ENCODE data around the gene ZNF341. TPM values are rescaled to one million over a fixed set of nuclear protein-coding genes. Genes with fewer than 3 reads are reported as not detected.
A peak's percentile ranks its signal among the peaks of the same experiment; 100 is the strongest.

The ZNF341 gene
- total and polyA plus RNA-seq, 2 donors (not counting 1 experiment from before 2014, with no cell fraction given): 9.1 to 10.9 TPM

DNA sequence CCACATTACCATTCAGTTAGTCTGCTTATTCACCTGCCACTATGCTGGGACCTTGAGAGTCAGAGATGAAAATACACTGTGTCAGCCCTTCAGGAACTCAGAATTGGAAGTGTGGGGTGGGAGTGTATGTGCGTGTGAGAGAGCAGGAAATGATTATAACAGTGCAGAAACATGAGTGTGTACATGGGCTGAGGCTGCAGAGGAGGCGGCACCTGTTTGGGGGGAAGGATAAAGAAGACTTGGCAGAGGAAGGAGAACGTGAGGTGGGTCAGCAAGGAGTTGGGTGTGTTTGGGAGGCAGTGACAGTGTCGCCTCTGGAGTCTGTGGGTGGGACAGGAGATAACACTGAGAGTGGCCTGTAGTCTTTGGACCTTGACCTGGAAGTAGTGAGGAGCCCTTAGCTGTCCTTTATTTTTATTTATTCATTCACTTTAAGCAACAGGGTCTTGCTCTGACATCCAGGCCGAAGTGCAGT, 82.5 kb downstream of the ZNF341 start:
- TF ChIP-seq CTCF (IDR thresholded peaks at IDR 0.05) (no peak), EZH2 (IDR thresholded peaks at IDR 0.05; ENCODE audit: borderline replicate concordance, insufficient read depth, low read depth, low read length, poor library complexity, severe bottlenecking) (no peak)
- ATAC-seq (ENCODE audit: low read depth) (no peak), DNase-seq (no peak)
- peaks cover 73% of the 10 kb centered on the region for H3K4me1 Mint-ChIP-seq
- intact Hi-C loops (cut with micrococcal nuclease): loop anchor here (5.0 to 10.0 kb wide), 4 partner anchors 259 to 1707 kb away; partner anchors contain the start of genes TM9SF4 and UQCC1
- peak overlapping the region; percentile 69 for H3K27ac Mint-ChIP-seq
- Histone ChIP-seq H3K9me3 (ENCODE audit: control extremely low read depth in 1 of 3, control insufficient read depth in 2 of 3, insufficient read depth in 1 of 3, low read length in 2 of 3) (no peaks in the 10 kb centered on the region), H3K4me3 (ENCODE audit: control extremely low read depth in 1 of 5, extremely low read depth in 1 of 5, insufficient read depth in 1 of 5, low read depth in 2 of 5, low read length in 4 of 5) (no peak overlapping the region), H3K79me2 (ENCODE audit: control insufficient read depth, insufficient read depth, low read length) (peaks cover 87% of the 10 kb centered on the region), H3K4me2 (replicated peaks; ENCODE audit: low read depth, low read length, poor library complexity, severe bottlenecking) (peak overlapping the region; percentile 24), H3K9ac (ENCODE audit: low read length) (no peak overlapping the region), H3K36me3 (replicated peaks in 1 of 2; ENCODE audit: control extremely low read depth in 1 of 2, control insufficient read depth in 1 of 2, extremely low read depth in 1 of 2, insufficient read depth in 2 of 2, low read length in 1 of 2) (peaks cover 0 to 18% of the 10 kb centered on the region in 2 experiments), H3K4me1 (ENCODE audit: control insufficient read depth in 2 of 2, insufficient read depth in 2 of 2, low read length in 2 of 2) (peaks cover 24 to 44% of the 10 kb centered on the region in 2 donors), H4K20me1 (ENCODE audit: control insufficient read depth, insufficient read depth, low read length, poor library complexity, severe bottlenecking) (peaks cover 78% of the 10 kb centered on the region), H2AFZ (ENCODE audit: insufficient read depth, low read depth, low read length, poor library complexity, severe bottlenecking) (no peak overlapping the region), H3K27ac (ENCODE audit: low read length in 2 of 2) (peak overlapping the region in 1 of 2 donors; percentile 10), H3K27me3 (replicated peaks in 1 of 4; ENCODE audit: control extremely low read depth in 1 of 4, control insufficient read depth in 3 of 4, insufficient read depth in 4 of 4, low read length in 3 of 4) (no peaks in the 10 kb centered on the region)
- no peaks in the 10 kb centered on the region for H3K9me3 Mint-ChIP-seq (ENCODE audit: insufficient read depth)
- CTCF ChIA-PET: interaction anchor here (0.8 to 1.6 kb wide), 2 partner anchors 20 to 22 kb away, joined by 4 to 5 read pairs; no protein-coding TSS in a partner anchor
- H3K27me3 Mint-ChIP-seq: no peaks in the 10 kb centered on the region
- WGBS (ENCODE audit: insufficient coverage): 71% methylated on average over 4 of the region's 5 CpGs
- POLR2A ChIA-PET: interaction anchor here (0.6 kb wide), 1 partner anchor 33 kb away, joined by 3 read pairs; no protein-coding TSS in a partner anchor
- H3K4me3 Mint-ChIP-seq: peak overlapping the region; percentile 97

DNA sequence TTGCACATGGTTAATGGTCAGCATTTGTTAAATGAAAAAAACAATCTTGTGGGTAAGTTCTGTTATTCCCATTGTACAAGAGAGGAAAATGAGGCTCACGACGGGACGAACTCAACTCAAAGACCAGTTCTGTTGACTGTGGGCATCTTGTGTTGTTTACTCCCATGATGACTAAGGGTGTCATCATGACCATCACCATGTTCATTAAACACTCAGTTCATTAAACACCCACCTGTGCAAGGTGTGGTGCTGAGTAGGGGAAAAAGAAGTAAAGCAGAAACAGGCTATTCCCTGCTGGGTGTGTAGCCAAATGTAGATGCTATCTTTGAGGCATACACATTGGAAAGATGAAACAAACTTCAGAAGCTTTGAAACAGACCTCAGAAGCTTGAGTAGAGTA, 83.9 kb downstream of the ZNF341 start:
- no CpG with 5 or more reads among the region's 3 CpGs for WGBS (ENCODE audit: insufficient coverage)
- ChIA-PET POLR2A (no interaction called here), CTCF (no interaction called here)
- no peak overlapping the region for H3K4me3 Mint-ChIP-seq
- Histone ChIP-seq H3K27me3 (replicated peaks in 1 of 4; ENCODE audit: control extremely low read depth in 1 of 4, control insufficient read depth in 3 of 4, insufficient read depth in 4 of 4, low read length in 3 of 4) (no peaks in the 10 kb centered on the region), H4K20me1 (ENCODE audit: control insufficient read depth, insufficient read depth, low read length, poor library complexity, severe bottlenecking) (peaks cover 92% of the 10 kb centered on the region), H3K4me3 (ENCODE audit: control extremely low read depth in 1 of 5, extremely low read depth in 1 of 5, insufficient read depth in 1 of 5, low read depth in 2 of 5, low read length in 4 of 5) (no peak overlapping the region), H2AFZ (ENCODE audit: insufficient read depth, low read depth, low read length, poor library complexity, severe bottlenecking) (no peak overlapping the region), H3K9ac (ENCODE audit: low read length) (no peak overlapping the region), H3K4me1 (ENCODE audit: control insufficient read depth in 2 of 2, insufficient read depth in 2 of 2, low read length in 2 of 2) (peaks cover 30 to 53% of the 10 kb centered on the region in 2 donors), H3K36me3 (replicated peaks in 1 of 2; ENCODE audit: control extremely low read depth in 1 of 2, control insufficient read depth in 1 of 2, extremely low read depth in 1 of 2, insufficient read depth in 2 of 2, low read length in 1 of 2) (peaks cover 0 to 18% of the 10 kb centered on the region in 2 experiments), H3K4me2 (replicated peaks; ENCODE audit: low read depth, low read length, poor library complexity, severe bottlenecking) (no peak overlapping the region), H3K9me3 (ENCODE audit: control extremely low read depth in 1 of 3, control insufficient read depth in 2 of 3, insufficient read depth in 1 of 3, low read length in 2 of 3) (no peaks in the 10 kb centered on the region), H3K27ac (ENCODE audit: low read length in 2 of 2) (peak overlapping the region in 1 of 2 donors; percentile 3), H3K79me2 (ENCODE audit: control insufficient read depth, insufficient read depth, low read length) (peaks cover 96% of the 10 kb centered on the region)
- no peak for ATAC-seq (ENCODE audit: low read depth)
- intact Hi-C loops (cut with micrococcal nuclease): loop anchor here (10.0 kb wide), 3 partner anchors 261 to 1599 kb away; partner anchors contain the start of gene UQCC1
- H3K27ac Mint-ChIP-seq: no peak overlapping the region
- no peaks in the 10 kb centered on the region for H3K9me3 Mint-ChIP-seq (ENCODE audit: insufficient read depth)
- no peak for DNase-seq
- H3K4me1 Mint-ChIP-seq: peaks cover 85% of the 10 kb centered on the region
- H3K27me3 Mint-ChIP-seq: no peaks in the 10 kb centered on the region
- TF ChIP-seq EZH2 (IDR thresholded peaks at IDR 0.05; ENCODE audit: borderline replicate concordance, insufficient read depth, low read depth, low read length, poor library complexity, severe bottlenecking): no peak
- TF ChIP-seq CTCF (IDR thresholded peaks at IDR 0.05): no peak
